GM23338 (cell line): ENCODE data around the gene CNTNAP5. TPM values are rescaled to one million over a fixed set of nuclear protein-coding genes. Genes with fewer than 3 reads are reported as not detected.

Experiments used
- ATAC-seq: fragments of 200-7000 bp; cut with Tn5 transposase; 3 replicates; pipeline ENCODE4 v1.9.1; 2020
- DNase-seq: peaks from one replicate; pipeline ENCODE4 v3.0.0-alpha.2; 2015; ENCODE audit warnings: low spot score
- H2AFZ ChIP-seq: fragments of 200-600 bp; sonication (generic); 2 replicates; pipeline ENCODE4 v1.8.0; 2016; ENCODE audit warnings: antibody characterized with exemption, mild to moderate bottlenecking, moderate library complexity
- H3F3A ChIP-seq: fragments of 200-600 bp; sonication (generic); replicated peaks from 2 replicates; pipeline ENCODE4 v1.8.0; 2017; ENCODE audit warnings: antibody characterized with exemption, mixed run types, low read depth
- H3K27ac ChIP-seq: fragments of 200-600 bp; sonication (generic); 2 replicates; pipeline ENCODE4 v1.6.1; 2016; ENCODE audit warnings: low read depth
- H3K27me3 ChIP-seq: fragments of 200-600 bp; sonication (generic); 2 replicates; pipeline ENCODE4 v1.8.0; 2016; ENCODE audit warnings: mild to moderate bottlenecking, mixed run types, moderate library complexity; ENCODE audit not compliant: insufficient read depth
- H3K36me3 ChIP-seq: fragments of 200-600 bp; sonication (generic); 2 replicates; pipeline ENCODE4 v1.8.0; 2016; ENCODE audit warnings: mild to moderate bottlenecking; ENCODE audit not compliant: insufficient read depth
- H3K4me1 ChIP-seq: fragments of 200-600 bp; sonication (generic); 2 replicates; pipeline ENCODE4 v1.8.0; 2016; ENCODE audit warnings: mild to moderate bottlenecking, moderate library complexity; ENCODE audit not compliant: insufficient read depth
- H3K4me2 ChIP-seq: fragments of 200-600 bp; sonication (generic); 2 replicates; pipeline ENCODE4 v1.7.1; 2017; ENCODE audit warnings: mixed run types
- H3K4me3 ChIP-seq: fragments of 200-600 bp; sonication (generic); 2 replicates; pipeline ENCODE4 v1.6.1; 2016; ENCODE audit warnings: mixed run types
- H3K79me2 ChIP-seq: fragments of 200-600 bp; sonication (generic); replicated peaks from 2 replicates; pipeline ENCODE4 v1.8.0; 2017; ENCODE audit warnings: mild to moderate bottlenecking; ENCODE audit not compliant: insufficient read depth
- H3K9me2 ChIP-seq: fragments of 200-600 bp; sonication (generic); 2 replicates; pipeline ENCODE4 v1.8.0; 2017; ENCODE audit not compliant: insufficient read depth
- H4K20me1 ChIP-seq: fragments of 200-600 bp; sonication (generic); replicated peaks from 2 replicates; pipeline ENCODE4 v1.8.0; 2017; ENCODE audit warnings: mild to moderate bottlenecking; ENCODE audit not compliant: insufficient read depth
- H3K27ac Mint-ChIP-seq: 2 replicates; pipeline ENCODE4 v1.8.0; 2020; ENCODE audit warnings: inconsistent platforms, mild to moderate bottlenecking, moderate library complexity, mixed read lengths
- H3K27me3 Mint-ChIP-seq: 3 replicates; pipeline ENCODE4 v1.8.0; 2022; ENCODE audit warnings: low read depth, mild to moderate bottlenecking, moderate library complexity, mixed read lengths, inconsistent platforms; ENCODE audit not compliant: insufficient read depth, poor library complexity
- H3K36me3 Mint-ChIP-seq: 3 replicates; pipeline ENCODE4 v1.8.0; 2021; ENCODE audit warnings: low read depth, mild to moderate bottlenecking, inconsistent platforms, moderate library complexity, mixed read lengths
- H3K4me1 Mint-ChIP-seq: 3 replicates; pipeline ENCODE4 v1.8.0; 2020; ENCODE audit warnings: mild to moderate bottlenecking, inconsistent platforms, mixed read lengths
- H3K4me3 Mint-ChIP-seq: 3 replicates; pipeline ENCODE4 v1.8.0; 2021; ENCODE audit warnings: moderate library complexity, mild to moderate bottlenecking, inconsistent platforms, mixed read lengths
- H3K9me3 Mint-ChIP-seq: 3 replicates; pipeline ENCODE4 v1.8.0; 2020; ENCODE audit warnings: moderate library complexity, mild to moderate bottlenecking, inconsistent platforms, mixed read lengths
- CREB1 ChIP-seq: fragments of 250-450 bp; sonication (Bioruptor Pico); IDR thresholded peaks from 2 replicates; pipeline ENCODE4 v1.5.0; 2020; ENCODE audit warnings: low read depth, mild to moderate bottlenecking, moderate library complexity
- EZH2phosphoT487 ChIP-seq: fragments of 200-600 bp; sonication (generic); IDR thresholded peaks from one replicate; pipeline ENCODE4 v1.8.1; 2018; ENCODE audit warnings: antibody characterized with exemption; ENCODE audit not compliant: unreplicated experiment
- JUNB ChIP-seq: IDR thresholded peaks from one replicate; pipeline ENCODE4 v1.6.1; 2016; ENCODE audit warnings: antibody characterized with exemption; ENCODE audit not compliant: unreplicated experiment
- STAT1 ChIP-seq: IDR thresholded peaks from one replicate; pipeline ENCODE4 v1.6.1; 2016; ENCODE audit warnings: antibody characterized with exemption; ENCODE audit not compliant: unreplicated experiment
- ZNF114 ChIP-seq: fragments of 250-450 bp; sonication (Bioruptor Pico); IDR thresholded peaks from 2 replicates; pipeline ENCODE4 v1.5.0; 2020; ENCODE audit warnings: mild to moderate bottlenecking, moderate library complexity
- ZNF331 ChIP-seq: fragments of 250-450 bp; sonication (Bioruptor Pico); IDR thresholded peaks from 2 replicates; pipeline ENCODE4 v1.5.0; 2020; ENCODE audit warnings: low read depth, mild to moderate bottlenecking, moderate library complexity
- polyA plus RNA-seq: library from polyadenylated mRNA; unstranded; fragments of >200 nt; fragmentation: Nextera tagmentation; extraction: Ambion mirVana; gene quantifications from 2 replicates; pipeline ENCODE4 v1.2.1, GENCODE V29; 2016
- total RNA-seq: library from RNA; depleted of rRNA; stranded (reverse); fragments of >200 nt; shearing (Covaris generic); gene quantifications from 2 replicates; pipeline ENCODE4 v1.2.3, GENCODE V29; 2014
- TF ChIP-seq, protein P1 (sequence below): IDR thresholded peaks from one replicate; pipeline ENCODE4 v1.6.1; 2018; ENCODE audit warnings: antibody characterized with exemption; ENCODE audit not compliant: unreplicated experiment
- TF ChIP-seq, protein P2 (sequence below): fragments of 250-450 bp; sonication (Bioruptor Pico); IDR thresholded peaks from 2 replicates; pipeline ENCODE4 v1.5.0; 2020; ENCODE audit warnings: mild to moderate bottlenecking, moderate library complexity

Gene CNTNAP5
- total and polyA plus RNA-seq, 2 experiments from 2014 or later: 0.49 to 0.50 TPM

DNA sequence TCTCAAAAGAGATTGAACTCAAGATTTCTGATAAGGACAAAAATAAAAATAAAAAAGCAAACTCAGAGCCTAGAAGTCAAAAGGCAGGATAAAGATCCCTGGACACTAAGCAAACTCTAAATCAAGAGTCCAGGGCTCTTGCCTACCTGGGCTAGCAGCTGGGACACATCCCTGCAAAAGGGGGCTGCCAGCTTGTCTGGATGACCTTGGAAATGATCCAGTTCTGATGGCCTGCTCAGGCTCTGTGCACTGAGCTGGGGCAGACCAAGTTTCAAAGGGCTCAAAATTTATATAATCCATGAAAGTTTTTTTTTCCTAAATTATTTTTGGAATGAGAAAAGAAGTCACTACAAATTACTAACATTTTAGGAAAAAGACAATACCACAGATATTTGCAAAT lies 557.3 kb downstream of the CNTNAP5 start:
- Mint-ChIP-seq H3K9me3 (no peaks in the 10 kb centered on the region), H3K4me1 (peaks cover 18% of the 10 kb centered on the region), H3K27me3 (no peaks in the 10 kb centered on the region), H3K4me3 (no peak overlapping the region), H3K27ac (no peak overlapping the region), H3K36me3 (no peaks in the 10 kb centered on the region)
- Histone ChIP-seq H3K79me2 (no peaks in the 10 kb centered on the region), H3K4me3 (no peak overlapping the region), H2AFZ (peak overlapping the region; percentile 94; the same call in 1 of the 2 replicates), H3K36me3 (no peaks in the 10 kb centered on the region), H3F3A (no peaks in the 10 kb centered on the region), H3K27me3 (no peaks in the 10 kb centered on the region), H4K20me1 (no peaks in the 10 kb centered on the region), H3K27ac (no peak overlapping the region), H3K9me2 (peaks cover 4% of the 10 kb centered on the region; the same call in 1 of the 2 replicates), H3K4me1 (peaks cover 18% of the 10 kb centered on the region), H3K4me2 (no peak overlapping the region)
- DNase-seq: no peak
- no peak for TF ChIP-seq ZNF331 (CRISPR knock-in tag)
- no peak for TF ChIP-seq JUNB
- no peak for TF ChIP-seq CREB1 (CRISPR knock-in tag)
- TF ChIP-seq STAT1: no peak
- no peak for TF ChIP-seq ZNF114 (CRISPR knock-in tag)
- TF ChIP-seq, protein P1, sequence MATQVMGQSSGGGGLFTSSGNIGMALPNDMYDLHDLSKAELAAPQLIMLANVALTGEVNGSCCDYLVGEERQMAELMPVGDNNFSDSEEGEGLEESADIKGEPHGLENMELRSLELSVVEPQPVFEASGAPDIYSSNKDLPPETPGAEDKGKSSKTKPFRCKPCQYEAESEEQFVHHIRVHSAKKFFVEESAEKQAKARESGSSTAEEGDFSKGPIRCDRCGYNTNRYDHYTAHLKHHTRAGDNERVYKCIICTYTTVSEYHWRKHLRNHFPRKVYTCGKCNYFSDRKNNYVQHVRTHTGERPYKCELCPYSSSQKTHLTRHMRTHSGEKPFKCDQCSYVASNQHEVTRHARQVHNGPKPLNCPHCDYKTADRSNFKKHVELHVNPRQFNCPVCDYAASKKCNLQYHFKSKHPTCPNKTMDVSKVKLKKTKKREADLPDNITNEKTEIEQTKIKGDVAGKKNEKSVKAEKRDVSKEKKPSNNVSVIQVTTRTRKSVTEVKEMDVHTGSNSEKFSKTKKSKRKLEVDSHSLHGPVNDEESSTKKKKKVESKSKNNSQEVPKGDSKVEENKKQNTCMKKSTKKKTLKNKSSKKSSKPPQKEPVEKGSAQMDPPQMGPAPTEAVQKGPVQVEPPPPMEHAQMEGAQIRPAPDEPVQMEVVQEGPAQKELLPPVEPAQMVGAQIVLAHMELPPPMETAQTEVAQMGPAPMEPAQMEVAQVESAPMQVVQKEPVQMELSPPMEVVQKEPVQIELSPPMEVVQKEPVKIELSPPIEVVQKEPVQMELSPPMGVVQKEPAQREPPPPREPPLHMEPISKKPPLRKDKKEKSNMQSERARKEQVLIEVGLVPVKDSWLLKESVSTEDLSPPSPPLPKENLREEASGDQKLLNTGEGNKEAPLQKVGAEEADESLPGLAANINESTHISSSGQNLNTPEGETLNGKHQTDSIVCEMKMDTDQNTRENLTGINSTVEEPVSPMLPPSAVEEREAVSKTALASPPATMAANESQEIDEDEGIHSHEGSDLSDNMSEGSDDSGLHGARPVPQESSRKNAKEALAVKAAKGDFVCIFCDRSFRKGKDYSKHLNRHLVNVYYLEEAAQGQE: no peak
- TF ChIP-seq EZH2phosphoT487: no peak
- TF ChIP-seq, protein P2, sequence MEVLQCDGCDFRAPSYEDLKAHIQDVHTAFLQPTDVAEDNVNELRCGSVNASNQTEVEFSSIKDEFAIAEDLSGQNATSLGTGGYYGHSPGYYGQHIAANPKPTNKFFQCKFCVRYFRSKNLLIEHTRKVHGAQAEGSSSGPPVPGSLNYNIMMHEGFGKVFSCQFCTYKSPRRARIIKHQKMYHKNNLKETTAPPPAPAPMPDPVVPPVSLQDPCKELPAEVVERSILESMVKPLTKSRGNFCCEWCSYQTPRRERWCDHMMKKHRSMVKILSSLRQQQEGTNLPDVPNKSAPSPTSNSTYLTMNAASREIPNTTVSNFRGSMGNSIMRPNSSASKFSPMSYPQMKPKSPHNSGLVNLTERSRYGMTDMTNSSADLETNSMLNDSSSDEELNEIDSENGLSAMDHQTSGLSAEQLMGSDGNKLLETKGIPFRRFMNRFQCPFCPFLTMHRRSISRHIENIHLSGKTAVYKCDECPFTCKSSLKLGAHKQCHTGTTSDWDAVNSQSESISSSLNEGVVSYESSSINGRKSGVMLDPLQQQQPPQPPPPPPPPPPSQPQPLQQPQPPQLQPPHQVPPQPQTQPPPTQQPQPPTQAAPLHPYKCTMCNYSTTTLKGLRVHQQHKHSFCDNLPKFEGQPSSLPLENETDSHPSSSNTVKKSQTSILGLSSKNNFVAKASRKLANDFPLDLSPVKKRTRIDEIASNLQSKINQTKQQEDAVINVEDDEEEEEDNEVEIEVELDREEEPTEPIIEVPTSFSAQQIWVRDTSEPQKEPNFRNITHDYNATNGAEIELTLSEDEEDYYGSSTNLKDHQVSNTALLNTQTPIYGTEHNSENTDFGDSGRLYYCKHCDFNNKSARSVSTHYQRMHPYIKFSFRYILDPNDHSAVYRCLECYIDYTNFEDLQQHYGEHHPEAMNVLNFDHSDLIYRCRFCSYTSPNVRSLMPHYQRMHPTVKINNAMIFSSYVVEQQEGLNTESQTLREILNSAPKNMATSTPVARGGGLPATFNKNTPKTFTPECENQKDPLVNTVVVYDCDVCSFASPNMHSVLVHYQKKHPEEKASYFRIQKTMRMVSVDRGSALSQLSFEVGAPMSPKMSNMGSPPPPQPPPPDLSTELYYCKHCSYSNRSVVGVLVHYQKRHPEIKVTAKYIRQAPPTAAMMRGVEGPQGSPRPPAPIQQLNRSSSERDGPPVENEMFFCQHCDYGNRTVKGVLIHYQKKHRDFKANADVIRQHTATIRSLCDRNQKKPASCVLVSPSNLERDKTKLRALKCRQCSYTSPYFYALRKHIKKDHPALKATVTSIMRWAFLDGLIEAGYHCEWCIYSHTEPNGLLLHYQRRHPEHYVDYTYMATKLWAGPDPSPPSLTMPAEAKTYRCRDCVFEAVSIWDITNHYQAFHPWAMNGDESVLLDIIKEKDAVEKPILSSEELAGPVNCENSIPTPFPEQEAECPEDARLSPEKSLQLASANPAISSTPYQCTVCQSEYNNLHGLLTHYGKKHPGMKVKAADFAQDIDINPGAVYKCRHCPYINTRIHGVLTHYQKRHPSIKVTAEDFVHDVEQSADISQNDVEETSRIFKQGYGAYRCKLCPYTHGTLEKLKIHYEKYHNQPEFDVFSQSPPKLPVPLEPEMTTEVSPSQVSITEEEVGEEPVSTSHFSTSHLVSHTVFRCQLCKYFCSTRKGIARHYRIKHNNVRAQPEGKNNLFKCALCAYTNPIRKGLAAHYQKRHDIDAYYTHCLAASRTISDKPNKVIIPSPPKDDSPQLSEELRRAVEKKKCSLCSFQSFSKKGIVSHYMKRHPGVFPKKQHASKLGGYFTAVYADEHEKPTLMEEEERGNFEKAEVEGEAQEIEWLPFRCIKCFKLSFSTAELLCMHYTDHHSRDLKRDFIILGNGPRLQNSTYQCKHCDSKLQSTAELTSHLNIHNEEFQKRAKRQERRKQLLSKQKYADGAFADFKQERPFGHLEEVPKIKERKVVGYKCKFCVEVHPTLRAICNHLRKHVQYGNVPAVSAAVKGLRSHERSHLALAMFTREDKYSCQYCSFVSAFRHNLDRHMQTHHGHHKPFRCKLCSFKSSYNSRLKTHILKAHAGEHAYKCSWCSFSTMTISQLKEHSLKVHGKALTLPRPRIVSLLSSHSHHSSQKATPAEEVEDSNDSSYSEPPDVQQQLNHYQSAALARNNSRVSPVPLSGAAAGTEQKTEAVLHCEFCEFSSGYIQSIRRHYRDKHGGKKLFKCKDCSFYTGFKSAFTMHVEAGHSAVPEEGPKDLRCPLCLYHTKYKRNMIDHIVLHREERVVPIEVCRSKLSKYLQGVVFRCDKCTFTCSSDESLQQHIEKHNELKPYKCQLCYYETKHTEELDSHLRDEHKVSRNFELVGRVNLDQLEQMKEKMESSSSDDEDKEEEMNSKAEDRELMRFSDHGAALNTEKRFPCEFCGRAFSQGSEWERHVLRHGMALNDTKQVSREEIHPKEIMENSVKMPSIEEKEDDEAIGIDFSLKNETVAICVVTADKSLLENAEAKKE (CRISPR knock-in tag): no peak
- ATAC-seq: no peak
